PC-9 (cell line): ENCODE data around the gene MICA. TPM values are rescaled to one million over a fixed set of nuclear protein-coding genes. Genes with fewer than 3 reads are reported as not detected.
"Not testable (repeated sequence)": the region's sequence is repeated elsewhere in the genome, so short reads cannot be mapped to it uniquely, and the experiment has no call there.

Experiments used
- BruUV-seq: library from RNA; stranded (reverse); fragments of 400-500 nt; replicated peaks from 2 replicates; lab custom pipeline; 2021; lab: Mats Ljungman, UMichigan
- CTCF ChIA-PET: fragments of 300-600 bp; sonication (Branson Sonifier 250); formaldehyde crosslinking; loops from one replicate; lab custom pipeline; 2022; ENCODE audit warnings: antibody characterized with exemption; lab: Charles Lee
- POLR2A ChIA-PET: fragments of 300-600 bp; sonication (Branson Sonifier 250); formaldehyde crosslinking; loops from one replicate; lab custom pipeline; 2022; ENCODE audit warnings: antibody characterized with exemption; ENCODE audit not compliant: unreplicated experiment; lab: Charles Lee
- DNase-seq, 2 experiments: peaks; one replicate each; pipeline versions ENCODE4 v3.0.0 to v3.0.0-alpha.2; 2015 to 2022; ENCODE audit warnings: mixed read lengths in 1 of 2
- H2AFZ ChIP-seq: fragments of 200-600 bp; sonication (generic); 2 replicates; pipeline ENCODE4 v1.8.1; 2017; ENCODE audit warnings: antibody characterized with exemption
- H3F3A ChIP-seq: fragments of 200-600 bp; sonication (generic); 2 replicates; pipeline ENCODE4 v1.8.1; 2017; ENCODE audit warnings: antibody characterized with exemption, mild to moderate bottlenecking, low read depth; ENCODE audit not compliant: insufficient read depth
- H3K27ac ChIP-seq: fragments of 200-600 bp; sonication (generic); 2 replicates; pipeline ENCODE4 v1.6.1; 2016; ENCODE audit warnings: mixed run types
- H3K27me3 ChIP-seq: fragments of 200-600 bp; sonication (generic); 2 replicates; pipeline ENCODE4 v1.6.1; 2016; ENCODE audit warnings: low read depth, mixed run types; ENCODE audit not compliant: insufficient read depth
- H3K36me3 ChIP-seq: fragments of 200-600 bp; sonication (generic); 2 replicates; pipeline ENCODE4 v1.6.1; 2016; ENCODE audit warnings: low read depth, mixed run types
- H3K4me1 ChIP-seq: fragments of 200-600 bp; sonication (generic); replicated peaks from 2 replicates; pipeline ENCODE4 v1.6.1; 2016; ENCODE audit warnings: mixed run types; ENCODE audit not compliant: insufficient read depth
- H3K4me2 ChIP-seq: fragments of 200-600 bp; sonication (generic); 2 replicates; pipeline ENCODE4 v1.6.1; 2017; ENCODE audit warnings: mixed run types
- H3K4me3 ChIP-seq: fragments of 200-600 bp; sonication (generic); 2 replicates; pipeline ENCODE4 v1.6.1; 2016; ENCODE audit warnings: mixed run types
- H3K79me2 ChIP-seq: fragments of 200-600 bp; sonication (generic); 2 replicates; pipeline ENCODE4 v1.6.1; 2017; ENCODE audit warnings: low read depth, mixed run types
- H3K9me2 ChIP-seq: fragments of 200-600 bp; sonication (generic); 2 replicates; pipeline ENCODE4 v1.8.1; 2017; ENCODE audit warnings: mild to moderate bottlenecking; ENCODE audit not compliant: insufficient read depth
- H3K9me3 ChIP-seq: fragments of 200-600 bp; sonication (generic); 2 replicates; pipeline ENCODE4 v1.8.1; 2016; ENCODE audit warnings: low read depth; ENCODE audit not compliant: insufficient read depth
- H4K20me1 ChIP-seq: fragments of 200-600 bp; sonication (generic); 2 replicates; pipeline ENCODE4 v1.8.1; 2017; ENCODE audit not compliant: insufficient read depth
- EZH2 ChIP-seq: fragments of 200-600 bp; sonication (generic); IDR thresholded peaks from 2 replicates; pipeline ENCODE4 v1.8.0; 2017; ENCODE audit warnings: antibody characterized with exemption, low read depth
- intact Hi-C: fragments of 100-400 bp; cut with micrococcal nuclease; formaldehyde crosslinking; loops from one replicate; pipeline ENCODE4 v1.10.0; 2022; ENCODE audit not compliant: unreplicated experiment
- total RNA-seq: library from RNA; stranded (reverse); gene quantifications from 2 replicates; pipeline ENCODE4 v1.2.3, GENCODE V29; 2021
- TF ChIP-seq, protein P1 (sequence below): fragments of 200-600 bp; sonication (generic); conservative IDR thresholded peaks from 2 replicates; pipeline ENCODE4 v1.6.1; 2017; ENCODE audit warnings: mixed run types, antibody characterized with exemption, mild to moderate bottlenecking, moderate library complexity

The MICA gene
- total RNA-seq, 1 experiment from 2014 or later, result 13.5 TPM

DNA sequence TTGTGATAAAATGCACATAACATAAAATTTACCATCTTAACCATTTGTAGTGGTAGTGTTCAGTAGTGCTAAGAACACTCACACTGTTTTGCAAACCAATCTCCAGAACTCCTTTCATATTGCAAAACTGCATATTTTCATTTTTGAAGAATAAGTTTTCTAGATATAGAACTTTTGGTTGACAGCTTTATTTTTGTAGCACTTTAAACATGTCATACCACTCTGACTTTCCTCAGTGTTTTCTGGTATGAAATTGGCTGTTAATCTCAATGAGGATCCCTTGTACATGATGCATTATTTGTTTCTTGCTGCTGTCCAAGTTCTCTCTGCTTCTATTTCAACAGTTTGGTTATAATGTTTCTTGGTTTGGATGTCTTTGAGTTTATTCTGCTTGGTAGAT lies 49.5 kb downstream of the MICA start:
- Histone ChIP-seq H3K4me3 (no peak overlapping the region), H3F3A (no peaks in the 10 kb centered on the region), H3K27me3 (peaks cover 24% of the 10 kb centered on the region; the same call in 1 of the 2 replicates), H3K9me3 (no peaks in the 10 kb centered on the region), H3K4me2 (no peak overlapping the region), H3K9me2 (no peaks in the 10 kb centered on the region), H4K20me1 (no peaks in the 10 kb centered on the region), H3K4me1 (no peaks in the 10 kb centered on the region), H3K27ac (no peak overlapping the region), H3K36me3 (no peaks in the 10 kb centered on the region), H3K79me2 (no peaks in the 10 kb centered on the region), H2AFZ (no peak overlapping the region)
- no TSS peak for BruUV-seq
- intact Hi-C loops, result no loop called here
- ChIA-PET POLR2A (no interaction called here), CTCF (no interaction called here)
- TF ChIP-seq, protein P1, sequence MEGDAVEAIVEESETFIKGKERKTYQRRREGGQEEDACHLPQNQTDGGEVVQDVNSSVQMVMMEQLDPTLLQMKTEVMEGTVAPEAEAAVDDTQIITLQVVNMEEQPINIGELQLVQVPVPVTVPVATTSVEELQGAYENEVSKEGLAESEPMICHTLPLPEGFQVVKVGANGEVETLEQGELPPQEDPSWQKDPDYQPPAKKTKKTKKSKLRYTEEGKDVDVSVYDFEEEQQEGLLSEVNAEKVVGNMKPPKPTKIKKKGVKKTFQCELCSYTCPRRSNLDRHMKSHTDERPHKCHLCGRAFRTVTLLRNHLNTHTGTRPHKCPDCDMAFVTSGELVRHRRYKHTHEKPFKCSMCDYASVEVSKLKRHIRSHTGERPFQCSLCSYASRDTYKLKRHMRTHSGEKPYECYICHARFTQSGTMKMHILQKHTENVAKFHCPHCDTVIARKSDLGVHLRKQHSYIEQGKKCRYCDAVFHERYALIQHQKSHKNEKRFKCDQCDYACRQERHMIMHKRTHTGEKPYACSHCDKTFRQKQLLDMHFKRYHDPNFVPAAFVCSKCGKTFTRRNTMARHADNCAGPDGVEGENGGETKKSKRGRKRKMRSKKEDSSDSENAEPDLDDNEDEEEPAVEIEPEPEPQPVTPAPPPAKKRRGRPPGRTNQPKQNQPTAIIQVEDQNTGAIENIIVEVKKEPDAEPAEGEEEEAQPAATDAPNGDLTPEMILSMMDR, result no peak
- TF ChIP-seq EZH2, result no peak
- DNase-seq, result no peak

DNA sequence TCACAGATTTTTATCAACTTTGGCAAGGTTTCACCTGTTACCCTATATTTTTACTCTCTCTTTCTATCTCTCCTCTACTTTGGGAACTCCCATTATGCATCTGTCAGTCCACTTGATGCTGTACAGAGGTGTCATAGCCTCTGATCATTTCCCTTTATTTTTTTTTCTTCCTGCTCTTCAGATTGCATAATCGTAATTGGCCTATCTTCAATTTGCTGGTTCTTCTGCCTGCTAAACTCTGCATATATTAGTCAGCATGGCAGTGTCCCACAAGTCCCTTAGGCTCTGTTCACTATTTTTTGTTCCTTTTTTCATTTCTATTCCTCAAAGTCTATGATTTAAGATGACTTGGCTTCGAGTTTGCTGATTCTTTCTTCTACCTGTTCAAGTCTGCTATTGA lies 49.9 kb downstream of the MICA start:
- DNase-seq, result no peak
- H3K4me3 ChIP-seq, result no peak overlapping the region
- intact Hi-C loops, result no loop called here
- no peak overlapping the region for H3K27ac ChIP-seq
- POLR2A ChIA-PET, result no interaction called here
- TF ChIP-seq, protein P1, result no peak
- no peaks in the 10 kb centered on the region for H3F3A ChIP-seq
- no peak overlapping the region for H2AFZ ChIP-seq
- no peaks in the 10 kb centered on the region for H3K9me3 ChIP-seq
- no peaks in the 10 kb centered on the region for H3K36me3 ChIP-seq
- no peaks in the 10 kb centered on the region for H3K4me1 ChIP-seq
- H4K20me1 ChIP-seq, result no peaks in the 10 kb centered on the region
- no TSS peak for BruUV-seq
- no peak overlapping the region for H3K4me2 ChIP-seq
- H3K79me2 ChIP-seq, result no peaks in the 10 kb centered on the region
- no peaks in the 10 kb centered on the region for H3K9me2 ChIP-seq
- peaks cover 24% of the 10 kb centered on the region; the same call in 1 of the 2 replicates for H3K27me3 ChIP-seq
- CTCF ChIA-PET, result no interaction called here

DNA sequence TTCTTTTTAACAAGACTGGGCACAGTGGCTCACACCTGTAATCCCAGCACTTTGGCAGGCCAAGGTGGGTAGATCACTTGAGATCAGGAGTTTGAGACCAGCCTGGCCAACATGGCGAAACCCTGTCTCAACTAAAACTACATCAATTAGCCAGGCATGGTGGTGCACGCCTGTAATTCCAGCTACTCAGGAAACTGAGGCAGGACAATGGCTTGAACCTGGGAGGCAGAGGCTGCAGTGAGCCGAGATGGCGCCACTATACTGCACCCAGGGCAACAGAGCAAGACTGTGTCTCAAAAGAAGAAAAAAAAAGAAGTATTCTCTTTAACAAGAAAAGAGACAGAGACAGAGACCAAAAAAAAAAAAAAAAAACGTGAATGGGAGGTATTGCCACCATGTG lies 56.5 kb downstream of the MICA start:
- H3K9me2 ChIP-seq, H3K9me3 ChIP-seq, H3K36me3 ChIP-seq, H3K4me1 ChIP-seq, H3F3A ChIP-seq, H2AFZ ChIP-seq, intact Hi-C loops, CTCF ChIA-PET, H3K27ac ChIP-seq, DNase-seq, H3K4me3 ChIP-seq, H3K4me2 ChIP-seq, H3K27me3 ChIP-seq, H4K20me1 ChIP-seq, POLR2A ChIA-PET, BruUV-seq, H3K79me2 ChIP-seq: not testable (repeated sequence)

DNA sequence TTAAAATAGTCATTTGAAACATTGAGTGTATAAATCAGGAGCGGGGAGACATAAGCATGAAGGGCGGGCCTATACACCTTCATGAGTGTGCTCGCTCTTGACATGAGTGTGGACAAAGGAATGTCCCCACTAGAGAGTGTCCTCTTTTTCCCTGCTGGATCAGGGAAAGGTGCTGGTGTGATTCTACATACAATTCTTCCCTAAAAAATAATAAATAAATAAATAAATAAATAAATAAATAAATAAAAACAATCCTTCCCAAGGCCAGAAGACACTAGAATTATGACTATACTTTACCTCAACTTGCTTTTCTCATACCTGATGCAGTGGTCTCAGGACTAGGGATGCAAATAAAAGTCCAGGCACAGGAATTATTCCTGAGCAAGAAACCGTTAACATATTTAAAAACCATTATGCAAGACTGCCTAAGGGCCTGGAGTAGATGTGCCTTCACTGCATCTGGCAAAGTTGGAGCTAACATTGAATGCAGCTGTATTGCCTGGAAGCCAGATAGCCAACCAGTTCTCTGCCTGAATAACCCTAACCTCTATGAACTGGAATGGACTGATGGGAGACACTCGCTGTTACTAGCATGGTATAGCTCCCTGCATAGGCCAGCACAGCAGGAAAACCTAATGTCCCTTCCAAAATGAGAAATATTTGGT lies 57.1 kb downstream of the MICA start:
- Histone ChIP-seq H4K20me1 (no peaks in the 10 kb centered on the region), H3K27me3 (no peaks in the 10 kb centered on the region), H3K9me2 (no peaks in the 10 kb centered on the region), H3K9me3 (no peaks in the 10 kb centered on the region), H3K4me1 (peaks cover 6% of the 10 kb centered on the region; the same call in 1 of the 2 replicates), H3K79me2 (no peaks in the 10 kb centered on the region), H3K36me3 (no peaks in the 10 kb centered on the region), H3K27ac (no peak overlapping the region), H3K4me2 (no peak overlapping the region), H2AFZ (no peak overlapping the region), H3K4me3 (no peak overlapping the region), H3F3A (no peaks in the 10 kb centered on the region)
- CTCF ChIA-PET, result no interaction called here
- no peak for DNase-seq
- TF ChIP-seq, protein P1, result no peak
- TF ChIP-seq EZH2, result no peak
- intact Hi-C loops, result no loop called here
- POLR2A ChIA-PET, result no interaction called here
- no TSS peak for BruUV-seq
